Measurements from ENCODE around the gene GRB10. TPM values are rescaled to one million over a fixed set of nuclear protein-coding genes. Genes with fewer than 3 reads are reported as not detected.

The GRB10 gene
- polyA plus RNA-seq, 2 of the 4 experiments (the other 2 are of a cell fraction), result 23.2 to 37.0 TPM

- no peak for FAIRE-seq
- TF ChIP-seq CHD4 (IDR thresholded peaks at IDR 0.05; ENCODE audit: borderline replicate concordance) (no peak), BHLHE40 (IDR thresholded peaks at IDR 0.05; ENCODE audit: low read depth, low read length) (no peak), RAD21 (conservative IDR thresholded peaks at IDR 0.05 in 1 of 2, IDR thresholded peaks at IDR 0.05 in 1 of 2) (no peak), SMC3 (IDR thresholded peaks at IDR 0.05) (no peak), HOXB13 (CRISPR knock-in tag; IDR thresholded peaks at IDR 0.05; ENCODE audit: low read depth) (no peak), SREBF2 (IDR thresholded peaks at IDR 0.05) (no peak), CBX2 (IDR thresholded peaks at IDR 0.05; ENCODE audit: borderline replicate concordance, low read depth) (no peak)
- H3K4me3 ChIP-seq, result no peak overlapping the region
- H3K4me1 ChIP-seq, result peaks cover 36% of the 10 kb centered on the region
- no peak for ATAC-seq
- H3K9me3 ChIP-seq, result no peaks in the 10 kb centered on the region
- ChIA-PET CTCF (interaction anchor here (1.0 to 1.6 kb wide), 2 partner anchors 11 to 336 kb away, joined by 3 read pairs; no protein-coding TSS in a partner anchor), POLR2A (no interaction called here)
- H3K4me2 ChIP-seq, result no peak overlapping the region
- DNase-seq (ENCODE audit: low read depth in 1 of 2, low spot score in 1 of 2), result no peak
- 0 out of 6 replicates have a peak overlapping the region, but pooled peaks of 1 of the 2 experiments have one; percentile 7 for H3K27ac ChIP-seq
- WGBS (ENCODE audit: missing lambda C conversion rate), result 53% methylated on average over 5 of the region's 5 CpGs
Measured at GRCh38 chr7:50805447-50806125, 22.9 kb upstream of the GRB10 start.

GRCh38 chr7:50803359-50804337 is 21.0 kb upstream of the GRB10 start:
- POLR2A ChIA-PET, result no interaction called here

More at GRCh38 chr7:50803359-50804337, 21.0 kb upstream of the GRB10 start:
- H3K9me3 ChIP-seq, result no peaks in the 10 kb centered on the region
- ATAC-seq, result peak; percentile 79 to 83; a peak in 4 of 6 replicates
- WGBS (ENCODE audit: missing lambda C conversion rate), result 43% methylated on average over 5 of the region's 5 CpGs
- H3K4me2 ChIP-seq, result peak overlapping the region; percentile 60
- no peak overlapping the region for H3K4me3 ChIP-seq
- H3K4me1 ChIP-seq, result peaks cover 38% of the 10 kb centered on the region
- FAIRE-seq, result peak; percentile 95
- CTCF ChIA-PET, result interaction anchor here (0.6 to 2.2 kb wide), 2 partner anchors 338 to 357 kb away, joined by 3 to 5 read pairs; no protein-coding TSS in a partner anchor
- TF ChIP-seq FOSL2 (IDR thresholded peaks at IDR 0.05), result peak; percentile 70
- peak; percentile 59 for TF ChIP-seq FOSL2 (CRISPR knock-in tag; IDR thresholded peaks at IDR 0.05)
- peak; percentile 45; the same call in 1 of the 2 replicates for TF ChIP-seq MAX (IDR thresholded peaks at IDR 0.05)
- TF ChIP-seq REST (IDR thresholded peaks at IDR 0.05), result no peak
- peak; percentile 28; the same call in 1 of the 2 replicates for TF ChIP-seq MYC (IDR thresholded peaks at IDR 0.05; ENCODE audit: borderline replicate concordance, low read length)
- TF ChIP-seq NPAS2 (CRISPR knock-in tag; IDR thresholded peaks at IDR 0.05; ENCODE audit: borderline replicate concordance), result no peak
- TF ChIP-seq EP300 (IDR thresholded peaks at IDR 0.05), result no peak; a peak in 1 of 5 replicates
- TF ChIP-seq JUN (IDR thresholded peaks at IDR 0.05), result no peak
- peak; percentile 52; the same call in 1 of the 2 replicates for TF ChIP-seq JUNB (IDR thresholded peaks at IDR 0.05)
- TF ChIP-seq RARB (CRISPR knock-in tag; IDR thresholded peaks at IDR 0.05), result no peak
- peak; percentile 7 to 28; a peak in 1 of 4 replicates for TF ChIP-seq CEBPB (IDR thresholded peaks at IDR 0.05)
- DNase-seq (ENCODE audit: low read depth in 1 of 2, low spot score in 1 of 2), result peak; percentile 58 to 63
- peak overlapping the region; percentile 61 to 70 for H3K27ac ChIP-seq

Data from A549 (cell line).